OCI-LY7 (cell line): Measurements from ENCODE around the gene PIEZO2. TPM values are rescaled to one million over a fixed set of nuclear protein-coding genes. Genes with fewer than 3 reads are reported as not detected.

Experiments used
- BruUV-seq: library from RNA; stranded (reverse); fragments of 400-500 nt; replicated peaks from 2 replicates; lab custom pipeline; 2021; lab: Mats Ljungman, UMichigan
- CTCF ChIA-PET: fragments of 300-600 bp; sonication (Branson Sonifier 250); formaldehyde crosslinking; loops from one replicate; lab custom pipeline; 2022; ENCODE audit warnings: antibody characterized with exemption; ENCODE audit not compliant: unreplicated experiment; lab: Charles Lee
- POLR2A ChIA-PET: fragments of 300-600 bp; sonication (Branson Sonifier 250); formaldehyde crosslinking; loops from one replicate; lab custom pipeline; 2022; ENCODE audit warnings: antibody characterized with exemption; lab: Charles Lee
- DNase-seq: peaks from one replicate; pipeline ENCODE4 v3.0.0-alpha.2; 2015; ENCODE audit warnings: low spot score
- H2AFZ ChIP-seq: fragments of 200-600 bp; sonication (generic), shearing (Covaris generic); 2 replicates; pipeline ENCODE4 v1.6.1; 2014; ENCODE audit warnings: mild to moderate bottlenecking, antibody characterized with exemption, low read length, moderate library complexity
- H3K27ac ChIP-seq: fragments of 200-600 bp; sonication (generic); 2 replicates; pipeline ENCODE4 v1.5.1; 2014; ENCODE audit warnings: mixed run types, low read depth, mild to moderate bottlenecking, moderate library complexity, low read length, inconsistent platforms; ENCODE audit not compliant: poor library complexity, severe bottlenecking
- H3K36me3 ChIP-seq: fragments of 200-600 bp; sonication (generic); 2 replicates; pipeline ENCODE4 v1.6.1; 2014; ENCODE audit warnings: mild to moderate bottlenecking, antibody characterized with exemption, low read length, moderate library complexity, mixed read lengths; ENCODE audit not compliant: insufficient read depth
- H3K4me1 ChIP-seq: fragments of 200-600 bp; sonication (generic); 2 replicates; pipeline ENCODE4 v1.5.1; 2014; ENCODE audit warnings: mild to moderate bottlenecking, low read length; ENCODE audit not compliant: insufficient read depth, poor library complexity, severe bottlenecking
- H3K4me2 ChIP-seq: fragments of 200-600 bp; sonication (generic); 2 replicates; pipeline ENCODE4 v1.6.1; 2014; ENCODE audit warnings: mild to moderate bottlenecking, low read length
- H3K4me3 ChIP-seq: fragments of 200-600 bp; sonication (generic); 2 replicates; pipeline ENCODE4 v1.5.1; 2014; ENCODE audit warnings: mild to moderate bottlenecking, low read depth, low read length; ENCODE audit not compliant: poor library complexity, severe bottlenecking
- H3K79me2 ChIP-seq: fragments of 200-600 bp; sonication (generic); 2 replicates; pipeline ENCODE4 v1.6.1; 2016; ENCODE audit warnings: low read depth, mild to moderate bottlenecking, low read length, moderate library complexity, mixed read lengths; ENCODE audit not compliant: insufficient read depth
- H3K9me2 ChIP-seq: fragments of 200-600 bp; sonication (generic); 2 replicates; pipeline ENCODE4 v1.6.1; 2016; ENCODE audit warnings: mild to moderate bottlenecking, low read length, mixed read lengths; ENCODE audit not compliant: insufficient read depth
- H3K9me3 ChIP-seq: fragments of 200-600 bp; sonication (generic); 2 replicates; pipeline ENCODE4 v1.6.1; 2014; ENCODE audit warnings: mild to moderate bottlenecking, mixed run types, low read length, mixed read lengths
- H4K20me1 ChIP-seq: fragments of 200-600 bp; sonication (generic); 2 replicates; pipeline ENCODE4 v1.6.1; 2014; ENCODE audit warnings: mild to moderate bottlenecking, antibody characterized with exemption, low read length, moderate library complexity, mixed read lengths; ENCODE audit not compliant: insufficient read depth
- EZH2phosphoT487 ChIP-seq: fragments of 200-600 bp; sonication (generic); IDR thresholded peaks from 2 replicates; pipeline ENCODE4 v1.6.1; 2018; ENCODE audit warnings: low read depth, borderline replicate concordance, mild to moderate bottlenecking, mixed run types, antibody characterized with exemption, low read length, moderate library complexity, mixed read lengths
- intact Hi-C: fragments of 100-400 bp; cut with micrococcal nuclease; formaldehyde crosslinking; loops from one replicate; pipeline ENCODE4 v1.10.0; 2022; ENCODE audit not compliant: unreplicated experiment
- total RNA-seq, 2 experiments: library from RNA; depleted of rRNA in 1 of 2; stranded (reverse); fragments of >200 nt in 1 of 2; shearing (Covaris generic) in 1 of 2; gene quantifications; 2 replicates each; pipeline ENCODE4 v1.2.3, GENCODE V29; 2014 to 2022
- TF ChIP-seq, protein P1 (sequence below): fragments of 200-600 bp; sonication (generic); conservative IDR thresholded peaks from 2 replicates; pipeline ENCODE4 v1.5.1; 2014; ENCODE audit warnings: mild to moderate bottlenecking, antibody characterized with exemption, low read length, moderate library complexity, mixed read lengths

The PIEZO2 gene
- total RNA-seq, 2 experiments from 2014 or later: 0.95 to 3.3 TPM

DNA sequence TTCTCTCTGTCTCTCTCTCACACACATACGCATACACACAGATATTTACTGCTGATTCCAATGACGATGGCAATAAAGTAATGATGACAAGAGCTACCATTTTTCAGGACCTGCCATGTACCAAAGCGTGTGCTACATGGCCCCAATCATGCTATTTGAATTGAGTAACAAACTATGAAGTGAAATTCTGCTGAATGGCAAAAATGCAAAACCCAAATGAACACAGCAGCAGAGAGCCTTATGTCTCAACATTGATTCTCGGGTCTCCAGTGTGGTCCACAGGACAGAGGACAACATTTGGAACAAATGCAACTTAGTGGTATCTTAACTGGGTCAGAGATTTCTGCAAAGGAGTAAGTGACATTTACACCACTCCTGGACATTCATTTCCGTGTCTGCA, 117.4 kb downstream of the PIEZO2 start:
- TF ChIP-seq, protein P1, sequence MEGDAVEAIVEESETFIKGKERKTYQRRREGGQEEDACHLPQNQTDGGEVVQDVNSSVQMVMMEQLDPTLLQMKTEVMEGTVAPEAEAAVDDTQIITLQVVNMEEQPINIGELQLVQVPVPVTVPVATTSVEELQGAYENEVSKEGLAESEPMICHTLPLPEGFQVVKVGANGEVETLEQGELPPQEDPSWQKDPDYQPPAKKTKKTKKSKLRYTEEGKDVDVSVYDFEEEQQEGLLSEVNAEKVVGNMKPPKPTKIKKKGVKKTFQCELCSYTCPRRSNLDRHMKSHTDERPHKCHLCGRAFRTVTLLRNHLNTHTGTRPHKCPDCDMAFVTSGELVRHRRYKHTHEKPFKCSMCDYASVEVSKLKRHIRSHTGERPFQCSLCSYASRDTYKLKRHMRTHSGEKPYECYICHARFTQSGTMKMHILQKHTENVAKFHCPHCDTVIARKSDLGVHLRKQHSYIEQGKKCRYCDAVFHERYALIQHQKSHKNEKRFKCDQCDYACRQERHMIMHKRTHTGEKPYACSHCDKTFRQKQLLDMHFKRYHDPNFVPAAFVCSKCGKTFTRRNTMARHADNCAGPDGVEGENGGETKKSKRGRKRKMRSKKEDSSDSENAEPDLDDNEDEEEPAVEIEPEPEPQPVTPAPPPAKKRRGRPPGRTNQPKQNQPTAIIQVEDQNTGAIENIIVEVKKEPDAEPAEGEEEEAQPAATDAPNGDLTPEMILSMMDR: no peak
- TF ChIP-seq EZH2phosphoT487: no peak
- no TSS peak for BruUV-seq
- intact Hi-C loops: no loop called here

DNA sequence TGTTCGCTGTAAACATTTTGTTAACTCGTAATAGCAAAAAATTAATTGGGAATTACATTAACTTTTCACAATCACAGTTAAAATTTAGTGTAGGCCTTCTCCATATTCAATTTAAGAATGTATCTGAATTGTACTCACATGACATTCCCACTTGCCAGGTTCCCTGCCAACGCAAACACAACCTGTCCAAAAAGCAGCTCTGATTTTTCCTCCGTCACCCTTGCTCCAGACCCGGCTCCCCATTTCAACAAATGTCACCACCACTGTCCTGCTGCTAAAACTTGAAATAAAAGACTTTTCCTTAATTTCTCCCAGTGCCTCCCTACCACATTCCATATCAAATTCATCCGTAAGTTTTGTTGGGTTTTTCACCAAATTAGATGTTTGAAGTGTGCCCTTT, 120.3 kb downstream of the PIEZO2 start:
- no peaks in the 10 kb centered on the region for H3K4me1 ChIP-seq
- intact Hi-C loops: no loop called here
- no peaks in the 10 kb centered on the region for H4K20me1 ChIP-seq
- DNase-seq: no peak
- H3K36me3 ChIP-seq: no peaks in the 10 kb centered on the region
- POLR2A ChIA-PET: interaction anchor here (0.6 to 1.0 kb wide), 4 partner anchors 9 to 141 kb away, joined by 3 to 4 read pairs (median 3); no protein-coding TSS in a partner anchor
- TF ChIP-seq, protein P1: no peak
- no peak for TF ChIP-seq EZH2phosphoT487
- H3K9me3 ChIP-seq: no peaks in the 10 kb centered on the region
- BruUV-seq: no TSS peak
- no peak overlapping the region for H3K27ac ChIP-seq
- no peak overlapping the region for H2AFZ ChIP-seq
- H3K4me2 ChIP-seq: no peak overlapping the region
- no peaks in the 10 kb centered on the region for H3K9me2 ChIP-seq
- H3K79me2 ChIP-seq: no peaks in the 10 kb centered on the region
- CTCF ChIA-PET: no interaction called here
- H3K4me3 ChIP-seq: no peak overlapping the region

More for the DNA sequence above, 117.4 kb downstream of the PIEZO2 start:
- ChIA-PET CTCF (no interaction called here), POLR2A (interaction anchor here (1.0 to 1.4 kb wide), 2 partner anchors 10 to 180 kb away, joined by 3 to 4 read pairs; no protein-coding TSS in a partner anchor)
- H3K79me2 ChIP-seq: no peaks in the 10 kb centered on the region
- no peaks in the 10 kb centered on the region for H3K9me2 ChIP-seq
- H3K4me1 ChIP-seq: no peaks in the 10 kb centered on the region
- no peaks in the 10 kb centered on the region for H3K9me3 ChIP-seq
- no peak overlapping the region for H2AFZ ChIP-seq
- H3K4me3 ChIP-seq: no peak overlapping the region
- DNase-seq: no peak
- H3K4me2 ChIP-seq: no peak overlapping the region
- no peaks in the 10 kb centered on the region for H4K20me1 ChIP-seq
- H3K36me3 ChIP-seq: no peaks in the 10 kb centered on the region
- H3K27ac ChIP-seq: no peak overlapping the region

DNA sequence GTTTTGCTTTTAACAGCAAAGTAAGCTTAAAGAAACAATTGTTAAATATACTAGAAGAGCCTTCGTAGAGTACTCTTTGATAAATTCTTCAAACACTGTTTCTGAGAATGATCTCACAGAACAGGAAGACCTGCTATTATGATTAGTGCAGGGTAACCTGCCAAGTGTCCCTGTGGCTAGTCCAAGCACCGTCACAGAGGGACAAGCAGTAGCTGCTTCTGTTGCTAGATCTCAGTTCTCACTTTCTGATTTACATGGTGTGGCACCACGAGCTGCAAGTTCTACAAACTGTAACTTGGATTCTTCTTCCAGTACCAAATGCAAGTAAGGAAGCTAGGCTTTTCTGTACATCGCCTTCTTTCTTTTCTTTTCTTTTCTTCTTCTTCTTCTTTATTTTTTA, 121.5 kb downstream of the PIEZO2 start:
- Histone ChIP-seq H2AFZ (no peak overlapping the region), H3K4me1 (no peaks in the 10 kb centered on the region), H3K9me2 (no peaks in the 10 kb centered on the region), H4K20me1 (no peaks in the 10 kb centered on the region), H3K27ac (no peak overlapping the region), H3K36me3 (no peaks in the 10 kb centered on the region), H3K9me3 (no peaks in the 10 kb centered on the region), H3K4me2 (no peak overlapping the region), H3K79me2 (no peaks in the 10 kb centered on the region), H3K4me3 (no peak overlapping the region)
- ChIA-PET POLR2A (interaction anchor here (0.9 to 1.2 kb wide), 3 partner anchors 12 to 168 kb away, joined by 3 to 4 read pairs (median 3); no protein-coding TSS in a partner anchor), CTCF (no interaction called here)
- no TSS peak for BruUV-seq
- TF ChIP-seq EZH2phosphoT487: no peak
- TF ChIP-seq, protein P1: no peak
- no peak for DNase-seq
- intact Hi-C loops: no loop called here
